Large intestine (tissue), 3 donors: ENCODE results near the gene HS3ST3A1. TPM values are rescaled to one million over a fixed set of nuclear protein-coding genes. Genes with fewer than 3 reads are reported as not detected.

Source experiments
- DNase-seq, 2 donors: peaks; one replicate each; pipeline versions ENCODE4 v3.0.0 to v3.0.0-alpha.2; 2013
- H3K27ac ChIP-seq: one replicate; pipeline ENCODE4 v1.5.1; 2013; ENCODE audit warnings: low read length
- H3K27me3 ChIP-seq: 2 replicates; pipeline ENCODE4 v1.6.1; 2013; ENCODE audit warnings: low read length; ENCODE audit not compliant: control insufficient read depth, insufficient read depth
- H3K36me3 ChIP-seq: 2 replicates; pipeline ENCODE4 v1.6.1; 2013; ENCODE audit warnings: low read length; ENCODE audit not compliant: control insufficient read depth, insufficient read depth
- H3K4me1 ChIP-seq: one replicate; pipeline ENCODE4 v1.6.1; 2013; ENCODE audit warnings: low read length; ENCODE audit not compliant: control insufficient read depth, insufficient read depth
- H3K4me3 ChIP-seq: one replicate; pipeline ENCODE4 v1.5.1; 2013; ENCODE audit warnings: low read length
- H3K9me3 ChIP-seq: one replicate; pipeline ENCODE4 v1.6.1; 2013; ENCODE audit warnings: mild to moderate bottlenecking, low read depth, low read length, moderate library complexity; ENCODE audit not compliant: control insufficient read depth
- WGBS: methylation state at CpG from one replicate; pipeline ENCODE4 v1.1.5; 2013; ENCODE audit warnings: low lambda C conversion rate; ENCODE audit not compliant: insufficient coverage; 5-methylcytosine and 5-hydroxymethylcytosine counted together
- polyA plus RNA-seq: library from polyadenylated mRNA; unstranded; fragments of 120-200 nt; gene quantifications from one replicate; pipeline ENCODE4 v1.2.1, GENCODE V29; 2013

HS3ST3A1 gene
- polyA plus RNA-seq, 1 donor = 0.27 TPM

- Histone ChIP-seq H3K36me3 (no peaks in the 10 kb centered on the region), H3K27me3 (no peaks in the 10 kb centered on the region), H3K27ac (no peak overlapping the region), H3K4me1 (no peaks in the 10 kb centered on the region), H3K4me3 (no peak overlapping the region), H3K9me3 (no peaks in the 10 kb centered on the region)
- DNase-seq = no peak
- WGBS = no CpG with 5 or more reads among the region's 6 CpGs
Measured at GRCh38 chr17:13575922-13576419, 25.8 kb downstream of the HS3ST3A1 start.

DNA sequence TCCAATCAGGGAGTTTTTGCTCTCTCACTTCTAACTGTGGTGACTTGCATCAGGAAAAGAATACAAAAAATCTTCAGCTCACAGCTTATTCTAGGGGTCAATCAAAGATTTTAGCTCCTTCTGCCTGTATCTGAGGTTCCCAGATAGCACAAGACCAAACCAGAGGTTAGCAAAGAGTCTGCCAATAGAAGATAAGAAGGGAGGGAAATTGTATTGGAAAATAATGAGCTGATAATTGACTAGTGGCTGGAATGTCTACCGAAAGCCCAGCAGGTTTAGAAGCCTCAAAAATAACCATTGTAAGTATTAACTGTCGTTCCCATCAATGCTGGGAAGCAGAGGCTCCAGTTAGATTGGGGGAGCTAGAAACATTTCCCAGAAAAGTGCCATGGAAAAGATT lies 26.3 kb downstream of the HS3ST3A1 start:
- no CpG with 5 or more reads among the region's 2 CpGs for WGBS

DNA sequence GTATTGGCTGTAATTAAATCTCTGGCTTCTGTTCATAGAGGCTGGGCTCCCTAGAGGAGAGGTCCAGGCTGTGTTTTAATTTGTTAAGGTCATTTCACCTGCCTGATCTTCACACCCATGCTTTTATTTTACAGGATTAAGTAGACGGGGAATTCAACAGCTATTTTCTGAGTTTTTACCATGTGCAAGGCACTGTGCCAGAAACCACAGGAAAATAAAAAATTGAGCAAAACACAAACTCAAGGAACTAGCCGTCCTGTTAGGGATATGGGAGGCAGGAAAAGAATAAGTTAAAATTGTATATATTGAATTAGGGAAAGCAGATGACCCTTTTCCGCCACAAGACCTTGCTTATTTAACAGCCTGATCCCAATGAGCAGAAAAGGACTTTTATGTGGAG lies 29.1 kb downstream of the HS3ST3A1 start:
- Histone ChIP-seq H3K4me1 (no peaks in the 10 kb centered on the region), H3K36me3 (no peaks in the 10 kb centered on the region), H3K27me3 (no peaks in the 10 kb centered on the region), H3K9me3 (no peaks in the 10 kb centered on the region), H3K4me3 (no peak overlapping the region), H3K27ac (no peak overlapping the region)
- no peak for DNase-seq
- WGBS = 69% methylated on average over 2 of the region's 3 CpGs

More for the DNA sequence above, 26.3 kb downstream of the HS3ST3A1 start:
- Histone ChIP-seq H3K4me3 (no peak overlapping the region), H3K9me3 (no peaks in the 10 kb centered on the region), H3K36me3 (no peaks in the 10 kb centered on the region), H3K4me1 (no peaks in the 10 kb centered on the region), H3K27ac (no peak overlapping the region), H3K27me3 (no peaks in the 10 kb centered on the region)
- no peak for DNase-seq

DNA sequence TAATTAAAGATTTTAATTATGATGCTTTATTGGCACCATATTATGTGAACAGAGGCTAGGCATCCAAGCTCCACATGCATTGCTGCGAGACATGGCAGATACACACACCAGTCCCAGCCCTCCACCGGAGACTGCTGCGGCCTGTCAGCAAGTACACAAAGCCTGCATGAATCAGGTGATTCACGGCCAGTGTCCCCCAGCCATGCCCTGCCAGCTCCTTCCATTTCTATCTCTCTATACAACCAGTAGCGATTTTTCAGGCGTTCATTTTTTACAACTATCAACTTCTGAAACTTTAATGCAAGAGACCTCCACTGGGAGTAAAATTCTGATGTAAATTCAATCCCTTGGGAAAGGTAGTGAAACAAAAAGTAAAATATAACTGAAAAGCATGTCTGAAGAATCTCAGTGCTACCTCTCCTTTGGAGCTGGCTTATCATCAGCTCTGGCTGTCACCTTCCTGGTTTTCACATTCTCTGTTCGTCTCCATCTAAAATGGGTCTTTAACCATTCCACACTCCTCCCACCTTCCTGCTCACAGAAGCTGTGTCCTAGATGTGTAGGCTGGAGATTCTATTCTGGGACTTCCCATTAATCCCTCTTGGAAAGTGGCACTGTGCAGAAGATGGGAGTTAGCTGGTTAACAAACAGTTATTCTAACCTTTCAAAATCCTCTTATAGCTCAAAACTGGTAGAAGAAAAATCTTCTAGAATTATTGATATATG lies 32.2 kb downstream of the HS3ST3A1 start:
- Histone ChIP-seq H3K27ac (no peak overlapping the region), H3K27me3 (no peaks in the 10 kb centered on the region), H3K4me3 (no peak overlapping the region), H3K4me1 (no peaks in the 10 kb centered on the region), H3K9me3 (no peaks in the 10 kb centered on the region), H3K36me3 (no peaks in the 10 kb centered on the region)
- no CpG with 5 or more reads among the region's 7 CpGs for whole genome bisulfite sequencing
- DNase-seq = no peak

- H3K27me3 ChIP-seq = no peaks in the 10 kb centered on the region
- H3K4me3 ChIP-seq = no peak overlapping the region
- H3K9me3 ChIP-seq = no peaks in the 10 kb centered on the region
- H3K4me1 ChIP-seq = no peaks in the 10 kb centered on the region
- H3K36me3 ChIP-seq = no peaks in the 10 kb centered on the region
- no peak for DNase-seq
- WGBS = no CpG with 5 or more reads among the region's 7 CpGs
- no peak overlapping the region for H3K27ac ChIP-seq
Measured at GRCh38 chr17:13568582-13569397, 32.9 kb downstream of the HS3ST3A1 start.

- H3K4me3 ChIP-seq = no peak overlapping the region
- no peak overlapping the region for H3K27ac ChIP-seq
- DNase-seq = no peak
- no peaks in the 10 kb centered on the region for H3K4me1 ChIP-seq
- H3K36me3 ChIP-seq = no peaks in the 10 kb centered on the region
- no peaks in the 10 kb centered on the region for H3K9me3 ChIP-seq
- no peaks in the 10 kb centered on the region for H3K27me3 ChIP-seq
- 78% methylated on average over 1 of the region's 3 CpGs for WGBS
Measured at GRCh38 chr17:13563866-13564265, 37.9 kb downstream of the HS3ST3A1 start.

DNA sequence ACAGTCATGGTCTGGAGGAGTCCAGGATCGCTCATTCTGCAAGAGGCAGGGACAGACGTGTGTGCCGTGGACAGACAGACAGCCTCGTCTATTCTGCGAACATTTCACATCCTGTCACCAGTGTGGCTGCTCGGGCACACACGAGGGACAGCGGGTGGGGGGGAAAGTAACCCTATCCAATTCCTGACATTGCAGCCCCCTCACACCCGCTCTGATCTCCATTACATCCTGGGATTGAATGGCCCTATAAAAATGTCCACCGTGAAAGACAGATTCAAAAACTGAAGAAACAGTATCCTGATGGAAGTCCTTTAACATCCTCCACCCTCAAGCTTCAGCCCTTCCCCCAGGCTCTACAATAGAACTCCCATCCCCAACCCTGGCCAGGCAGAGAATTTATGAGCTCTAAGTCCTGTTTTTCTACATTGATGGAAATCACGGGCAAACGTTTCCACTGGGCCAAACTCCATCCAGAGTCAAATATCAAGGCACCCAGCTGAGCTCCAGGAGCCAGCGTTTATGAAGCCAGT lies 39.4 kb downstream of the HS3ST3A1 start:
- H3K36me3 ChIP-seq = no peaks in the 10 kb centered on the region
- H3K27ac ChIP-seq = no peak overlapping the region
- WGBS = no CpG with 5 or more reads among the region's 13 CpGs
- no peak overlapping the region for H3K4me3 ChIP-seq
- no peaks in the 10 kb centered on the region for H3K9me3 ChIP-seq
- H3K27me3 ChIP-seq = no peaks in the 10 kb centered on the region
- DNase-seq = peak in 1 of 2 donors; percentile 6
- no peaks in the 10 kb centered on the region for H3K4me1 ChIP-seq

DNA sequence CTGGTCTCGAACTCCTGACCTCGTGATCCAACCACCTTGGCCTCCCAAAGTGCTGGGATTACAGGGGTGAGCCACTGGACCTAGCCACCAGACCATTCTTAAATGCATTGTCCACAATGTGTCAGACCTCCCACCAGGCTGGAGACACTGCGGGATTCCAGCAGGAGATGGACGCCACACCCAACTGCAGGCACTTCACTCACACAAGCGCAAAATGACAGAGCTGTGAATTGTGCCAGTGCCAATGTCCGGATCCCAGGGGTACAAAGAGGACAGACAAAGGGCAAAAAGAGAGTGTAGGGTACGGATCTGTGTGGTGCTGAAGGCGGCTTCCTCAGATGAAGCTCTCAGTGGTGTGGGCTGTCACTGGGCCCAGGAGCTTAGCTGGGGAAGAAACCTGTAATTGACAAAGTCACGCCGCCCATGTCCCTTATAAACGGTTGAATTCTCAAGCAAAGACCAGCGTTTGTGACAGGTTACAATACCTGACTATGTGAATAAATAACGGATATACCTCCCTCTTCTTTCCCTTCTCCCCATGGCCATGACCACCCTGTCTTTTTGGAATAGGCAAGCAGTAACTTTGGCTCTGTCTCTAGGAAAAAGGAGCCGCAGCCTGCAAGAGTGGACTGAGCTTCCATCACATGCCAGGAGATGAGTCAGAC lies 40.0 kb downstream of the HS3ST3A1 start:
- no peak overlapping the region for H3K4me3 ChIP-seq
- H3K36me3 ChIP-seq = no peaks in the 10 kb centered on the region
- no peak for DNase-seq
- no peaks in the 10 kb centered on the region for H3K9me3 ChIP-seq
- 83% methylated on average over 1 of the region's 14 CpGs for WGBS
- no peak overlapping the region for H3K27ac ChIP-seq
- H3K4me1 ChIP-seq = no peaks in the 10 kb centered on the region
- no peaks in the 10 kb centered on the region for H3K27me3 ChIP-seq

- no peak overlapping the region for H3K4me3 ChIP-seq
- no peaks in the 10 kb centered on the region for H3K36me3 ChIP-seq
- no peaks in the 10 kb centered on the region for H3K27me3 ChIP-seq
- no peaks in the 10 kb centered on the region for H3K9me3 ChIP-seq
- no peaks in the 10 kb centered on the region for H3K4me1 ChIP-seq
- H3K27ac ChIP-seq = no peak overlapping the region
- no peak for DNase-seq
- WGBS = no CpG with 5 or more reads among the region's 1 CpG
Measured at GRCh38 chr17:13560935-13561334, 40.8 kb downstream of the HS3ST3A1 start.

DNA sequence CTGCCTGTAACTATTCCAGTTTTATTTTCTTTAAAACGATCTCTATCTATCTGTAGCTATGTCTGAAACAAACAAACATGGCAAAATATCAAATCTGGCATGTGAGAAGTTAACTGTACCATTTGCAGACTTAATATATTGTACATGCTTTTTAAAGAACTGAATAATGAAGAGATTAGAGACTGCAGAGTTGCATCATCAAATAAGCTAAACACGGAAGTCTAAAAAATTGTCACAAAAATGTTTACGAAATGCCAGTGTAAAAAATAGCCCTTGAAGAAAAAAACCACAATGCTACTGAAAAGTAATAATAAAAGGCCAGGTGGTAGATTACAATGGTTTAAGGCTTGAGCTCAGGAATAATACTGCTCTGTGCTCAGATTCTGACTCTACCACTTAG lies 43.1 kb downstream of the HS3ST3A1 start:
- no peaks in the 10 kb centered on the region for H3K4me1 ChIP-seq
- no peak overlapping the region for H3K27ac ChIP-seq
- H3K36me3 ChIP-seq = no peaks in the 10 kb centered on the region
- no peak overlapping the region for H3K4me3 ChIP-seq
- H3K27me3 ChIP-seq = no peaks in the 10 kb centered on the region
- no peak for DNase-seq
- no peaks in the 10 kb centered on the region for H3K9me3 ChIP-seq
- 90% methylated on average over 3 of the region's 3 CpGs for WGBS
